Stimulated activated CD8-positive, alpha-beta memory T cell treated with anti-CD3 and anti-CD28 coated beads, Interleukin-12 subunit alpha, Interleukin-12 subunit beta, amount 100 ng/mL, for 1 hour (primary cell): ENCODE measurements around the gene GRIN2A.

Source experiments
- DNase-seq: peaks from one replicate; pipeline ENCODE4 v3.0.0-alpha.2; 2020; ENCODE audit warnings: low read depth

GRIN2A gene

DNA sequence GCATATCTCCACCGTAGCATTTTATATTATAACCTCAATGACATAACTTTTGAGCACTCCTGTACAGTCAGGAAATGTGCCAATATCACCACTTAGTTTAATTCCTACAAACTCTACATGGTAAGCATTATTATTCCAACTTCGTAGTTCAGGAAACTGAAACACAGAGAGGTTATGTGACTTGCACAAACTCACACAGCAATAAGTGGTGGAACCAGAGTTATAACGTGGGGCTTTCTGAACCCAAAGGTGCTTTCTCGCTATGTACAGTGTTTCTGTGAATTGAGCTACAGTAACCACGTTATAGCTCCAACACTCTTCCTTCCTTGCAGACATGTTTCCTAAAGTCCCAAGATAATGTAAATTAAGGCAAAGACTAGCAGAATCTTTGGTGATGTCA lies 330.2 kb downstream of the GRIN2A start:
- DNase-seq: no peak

DNA sequence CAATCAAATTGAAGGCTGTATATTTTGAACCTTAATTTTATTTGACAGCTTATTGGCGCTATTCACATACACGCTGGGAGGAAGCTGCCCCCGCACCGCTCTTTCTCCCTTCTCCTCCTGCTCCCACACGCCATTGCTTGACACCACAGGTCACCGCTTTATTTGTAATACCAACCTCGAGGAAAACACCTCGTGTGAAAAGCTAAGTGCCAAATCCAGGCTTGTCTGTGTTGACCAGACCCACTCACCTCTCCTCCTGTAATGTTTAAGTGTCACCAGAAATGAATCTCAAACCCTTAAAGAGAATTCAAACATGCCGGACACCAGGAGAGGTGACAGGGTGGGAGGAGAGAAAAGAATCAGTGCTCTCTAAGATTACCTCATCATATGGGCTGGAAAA lies 331.4 kb downstream of the GRIN2A start:
- no peak for DNase-seq

GRCh38 chr16:9849697-9850245 lies 332.5 kb downstream of the GRIN2A start:
- DNase-seq: no peak

DNA sequence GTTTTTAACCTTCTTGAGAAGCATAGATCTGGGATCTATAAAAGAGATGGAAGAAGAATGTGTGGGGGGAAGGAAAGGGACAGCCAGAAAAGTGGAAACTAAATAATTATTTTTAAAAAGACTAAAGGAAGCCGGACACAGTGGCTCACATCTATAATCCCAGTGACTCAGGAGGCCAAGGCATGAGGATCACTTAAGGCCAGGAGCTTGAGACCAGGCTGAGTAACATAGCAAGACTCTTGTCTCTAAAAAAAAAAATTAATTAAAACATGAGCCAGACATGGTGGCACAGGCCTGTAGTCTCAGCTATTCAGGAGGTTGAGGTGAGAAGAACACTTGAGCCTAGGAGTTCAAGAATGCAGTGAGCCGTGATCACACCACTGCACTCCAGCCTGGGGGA lies 335.1 kb downstream of the GRIN2A start:
- DNase-seq: no peak

DNA sequence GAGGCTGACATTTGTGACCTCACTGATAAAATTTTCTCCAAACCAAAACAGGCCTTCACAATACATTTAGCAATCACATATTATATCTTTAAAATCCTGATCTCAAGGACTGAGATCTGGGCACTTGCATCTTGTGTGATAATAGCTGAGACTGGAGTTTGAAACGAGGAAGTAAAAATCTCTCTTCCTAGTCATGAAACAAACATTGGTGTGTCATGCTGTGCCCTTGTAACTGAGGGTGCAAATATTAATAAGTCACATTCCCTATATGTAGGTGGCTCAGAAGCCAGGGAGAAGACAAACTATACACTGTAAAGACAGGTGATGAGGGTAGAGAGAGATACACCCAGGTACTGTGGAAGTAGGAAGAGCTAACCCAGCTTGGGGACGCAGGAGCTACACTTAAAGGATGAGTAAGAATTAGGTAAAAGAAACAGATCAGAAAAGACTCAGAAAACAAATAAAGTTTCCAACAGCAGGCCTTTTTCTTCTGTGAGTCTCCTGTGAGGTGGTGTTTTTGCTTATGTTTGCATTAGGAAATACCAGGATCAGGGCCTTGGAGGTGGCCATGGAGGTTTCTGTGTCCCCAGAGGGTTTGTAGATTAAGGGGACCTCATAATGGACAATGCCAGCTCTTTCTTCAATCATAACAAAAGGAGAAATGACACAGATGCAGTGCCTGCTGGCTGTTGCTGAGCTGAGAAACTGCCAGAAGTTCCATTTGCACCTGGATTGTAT lies 335.7 kb downstream of the GRIN2A start:
- DNase-seq: no peak

DNA sequence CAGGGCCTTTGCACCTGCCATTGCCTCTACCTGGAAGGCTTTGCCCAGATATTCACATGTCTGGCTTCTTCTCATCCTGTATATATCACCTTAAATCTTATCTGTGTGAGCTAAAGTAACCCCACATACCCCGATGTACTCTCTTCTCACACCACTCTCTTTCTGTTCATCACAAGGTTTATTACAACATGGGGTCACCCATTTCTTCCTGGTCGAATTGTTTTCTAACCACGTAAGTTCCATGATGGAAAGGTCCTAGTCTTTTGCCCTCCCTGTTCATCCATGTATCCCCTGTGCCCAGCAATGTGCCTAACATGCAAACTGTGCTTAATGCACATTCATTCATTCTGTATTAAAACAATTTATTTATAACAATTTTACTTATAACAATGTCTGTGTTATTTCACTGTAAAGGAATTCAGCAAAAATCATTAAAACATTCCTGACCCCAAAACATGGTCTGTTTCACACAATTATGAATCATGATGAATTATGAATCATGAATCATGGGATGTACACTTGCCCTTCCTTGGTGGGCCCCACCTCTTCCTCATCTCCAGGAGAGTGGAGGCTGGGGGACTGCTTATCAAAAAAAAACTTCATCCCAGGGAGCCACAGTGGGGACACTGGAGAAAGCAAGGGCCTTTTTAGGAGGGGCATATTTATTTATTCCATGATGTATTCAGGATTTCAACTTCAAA lies 336.4 kb downstream of the GRIN2A start:
- no peak for DNase-seq

- DNase-seq: no peak
Observed at GRCh38 chr16:9844361-9844760, 337.9 kb downstream of the GRIN2A start.

DNA sequence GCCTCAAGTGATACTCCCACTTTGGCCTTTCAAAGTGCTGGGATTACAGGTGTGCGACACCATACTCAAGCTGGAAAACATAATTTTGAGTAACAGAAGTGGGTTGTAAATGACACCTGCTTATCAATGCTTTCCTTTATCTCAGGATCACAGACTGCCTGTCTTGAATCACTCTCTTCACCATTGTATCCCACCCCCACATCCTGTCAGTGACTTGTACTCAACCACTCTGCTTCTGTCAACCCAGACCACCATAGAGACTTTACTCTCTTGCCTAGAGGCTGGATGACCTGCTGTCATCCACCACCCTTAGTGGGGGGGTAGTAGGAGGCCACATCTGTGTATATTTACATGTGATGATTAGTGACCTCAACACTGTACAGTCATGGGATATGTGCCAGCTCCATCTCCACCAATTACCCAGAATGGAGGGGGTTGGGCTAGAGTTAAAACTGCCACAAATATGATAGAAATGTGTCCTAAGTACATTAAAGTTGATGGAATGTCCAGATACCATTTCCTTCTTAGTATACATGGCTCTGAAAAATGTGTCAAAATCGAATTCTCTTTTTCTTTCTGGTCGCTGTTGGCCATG lies 338.7 kb downstream of the GRIN2A start:
- DNase-seq: no peak

DNA sequence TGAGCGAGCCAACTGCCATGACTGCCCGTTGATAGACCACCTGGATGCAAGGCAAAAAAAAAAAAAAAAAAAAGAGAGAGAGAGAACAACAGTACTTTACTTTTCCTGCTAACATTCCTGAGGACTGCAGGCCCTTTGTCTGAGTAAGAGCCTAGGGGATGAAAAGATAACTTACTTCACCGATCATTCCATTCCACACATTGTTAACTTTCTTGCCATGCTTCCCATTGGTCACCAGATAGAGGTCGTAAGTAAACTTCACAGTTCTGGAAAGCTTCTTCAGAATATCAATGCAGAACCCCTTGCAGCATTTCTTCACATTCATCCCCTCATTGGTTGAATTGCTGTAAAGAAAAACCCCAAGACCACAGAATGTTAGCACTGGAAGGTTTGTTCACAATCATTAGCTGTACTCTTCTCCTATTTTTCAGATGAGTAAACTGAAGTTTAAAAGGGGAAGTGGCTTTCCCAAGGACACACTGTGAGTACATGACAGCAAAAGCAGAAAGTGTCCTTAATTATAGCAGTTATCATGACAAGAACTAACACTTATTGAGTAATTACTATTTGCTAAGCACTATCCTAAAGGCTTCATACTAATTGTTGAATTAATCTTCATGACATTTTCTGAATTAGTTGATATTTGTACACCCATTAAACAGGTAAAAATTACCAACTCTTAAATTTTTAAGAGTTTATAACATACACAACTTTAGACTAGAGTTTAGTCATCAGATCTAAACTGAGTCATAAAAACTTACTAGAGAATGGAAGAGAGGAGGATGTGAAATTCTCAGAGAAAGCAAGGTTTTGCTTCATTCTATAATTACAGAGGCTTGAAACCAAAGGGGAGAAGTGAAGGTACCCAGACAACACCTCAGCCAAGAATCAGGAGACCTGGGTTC lies 341.2 kb downstream of the GRIN2A start:
- DNase-seq: no peak

GRCh38 chr16:9837481-9837880 lies 344.7 kb downstream of the GRIN2A start:
- DNase-seq: no peak

DNA sequence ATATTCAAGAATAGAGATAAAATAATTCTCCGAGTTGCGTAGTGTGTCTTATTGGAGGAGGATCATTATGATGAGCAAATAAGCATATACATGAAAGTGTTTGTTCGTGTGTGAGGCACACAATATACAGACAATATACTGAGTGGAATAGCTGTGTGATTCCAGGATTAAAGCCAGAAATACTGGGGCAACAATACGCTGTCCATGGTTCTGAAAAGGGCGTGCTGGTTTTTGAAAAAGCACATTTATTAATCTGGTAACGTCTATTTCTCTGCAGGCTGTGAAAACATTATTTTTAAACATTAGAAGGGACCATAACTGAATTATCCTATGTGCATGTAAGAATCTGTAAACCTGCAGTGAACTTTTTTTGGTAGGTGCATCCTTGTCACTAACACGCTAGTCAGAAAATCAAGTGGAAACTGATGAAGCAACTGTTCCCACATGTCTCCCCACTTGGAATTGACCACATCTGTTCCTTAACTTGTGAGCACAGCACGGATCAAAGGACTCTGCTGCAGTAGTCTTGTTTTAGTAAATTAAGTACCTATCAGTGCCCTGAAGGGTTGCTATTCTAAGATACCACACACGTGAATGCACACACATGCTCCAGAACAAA lies 346.0 kb downstream of the GRIN2A start:
- DNase-seq: no peak

DNA sequence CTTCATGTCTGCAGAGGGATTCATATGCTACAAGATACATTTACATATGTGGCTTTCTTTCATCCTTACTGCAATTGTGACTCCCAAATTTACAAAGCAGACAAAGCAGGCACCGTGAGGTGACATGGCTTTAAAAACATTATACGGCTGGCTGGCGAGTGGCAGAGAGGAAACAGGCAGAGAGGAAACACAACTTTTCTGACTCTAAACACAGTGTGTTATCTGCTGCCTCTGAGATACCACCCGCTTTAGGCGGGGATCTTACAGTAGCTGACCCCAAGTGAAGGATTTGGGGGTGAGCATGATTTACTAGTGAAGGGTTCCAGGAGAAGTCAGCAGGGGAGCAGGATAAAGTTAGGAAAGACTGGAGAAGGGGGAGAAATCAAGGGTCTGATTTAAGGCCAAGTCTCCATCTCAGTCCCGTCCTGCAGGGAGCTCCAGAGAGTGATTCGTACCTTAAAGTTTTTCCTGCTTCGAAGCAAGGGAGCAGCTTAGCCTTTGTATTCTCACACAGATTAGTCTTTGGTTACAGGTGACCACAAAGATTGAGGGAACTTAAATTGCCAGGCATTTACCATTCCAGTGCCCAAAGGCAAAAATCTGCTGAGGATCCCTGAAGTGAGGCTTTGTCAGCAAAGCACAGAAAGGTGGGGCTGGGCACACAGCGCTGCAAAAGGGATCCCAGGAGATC lies 355.0 kb downstream of the GRIN2A start:
- no peak for DNase-seq

GRCh38 chr16:9826656-9827055 lies 355.6 kb downstream of the GRIN2A start:
- DNase-seq: no peak

DNA sequence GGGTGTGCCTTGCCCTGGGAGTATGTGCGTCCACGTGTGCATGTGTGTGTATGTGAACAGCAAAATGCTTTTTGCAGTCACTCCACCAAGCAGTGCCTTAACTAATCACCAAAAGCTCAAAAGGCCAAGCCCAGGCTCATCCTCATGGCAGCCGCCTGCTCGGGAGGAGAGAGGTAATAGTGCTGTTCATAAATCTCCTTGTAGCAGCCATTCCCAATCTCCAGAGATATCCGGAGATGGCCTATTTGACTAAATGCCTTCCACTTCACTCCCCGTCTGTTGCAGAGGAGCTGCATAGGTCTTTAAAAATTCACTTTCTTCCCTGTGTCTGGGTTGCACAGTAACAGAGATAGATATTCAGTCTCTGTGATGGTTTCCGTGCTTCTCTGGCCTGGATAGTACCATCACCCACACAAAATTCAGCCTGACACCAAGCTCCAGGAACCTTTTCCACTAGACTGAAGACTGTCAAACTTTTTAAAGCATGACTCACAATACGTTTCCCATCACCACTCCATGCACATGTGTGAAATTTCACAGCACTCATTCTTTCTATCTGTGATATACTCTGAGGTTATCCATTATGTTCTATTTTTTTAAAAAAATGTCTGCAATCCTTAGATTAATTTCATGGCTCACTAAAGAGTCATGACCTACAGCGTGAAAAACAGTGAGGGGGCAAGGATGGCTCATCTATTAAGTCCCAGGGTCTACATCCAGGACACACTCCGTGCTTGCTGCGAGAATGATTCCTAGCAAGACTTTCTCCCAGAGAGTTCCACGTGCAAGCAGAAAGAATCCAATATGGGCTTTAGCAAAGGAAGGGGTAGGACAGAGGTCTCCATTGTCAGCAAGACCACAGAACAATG lies 357.8 kb downstream of the GRIN2A start:
- no peak for DNase-seq

- no peak for DNase-seq
Observed at GRCh38 chr16:9823510-9823909, 358.7 kb downstream of the GRIN2A start.

DNA sequence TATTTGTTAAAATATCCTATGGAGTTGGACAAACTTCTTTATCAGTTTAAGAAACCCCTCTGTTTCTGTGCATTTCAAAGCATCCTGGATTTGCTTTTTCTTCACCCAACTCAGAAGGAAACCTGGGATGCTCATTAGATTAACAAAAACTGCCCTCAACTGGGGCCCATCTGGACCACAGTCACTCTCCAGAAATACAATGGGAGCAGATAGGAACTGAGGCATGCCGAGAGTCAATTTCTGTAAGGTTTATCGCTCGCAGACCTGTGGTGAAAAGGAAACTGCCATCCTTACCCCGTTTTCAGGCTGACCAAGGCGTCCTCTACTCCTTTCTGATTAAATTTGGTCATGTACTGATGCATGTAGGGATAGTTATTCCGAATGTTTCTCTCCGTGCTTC lies 360.3 kb downstream of the GRIN2A start:
- no peak for DNase-seq

DNA sequence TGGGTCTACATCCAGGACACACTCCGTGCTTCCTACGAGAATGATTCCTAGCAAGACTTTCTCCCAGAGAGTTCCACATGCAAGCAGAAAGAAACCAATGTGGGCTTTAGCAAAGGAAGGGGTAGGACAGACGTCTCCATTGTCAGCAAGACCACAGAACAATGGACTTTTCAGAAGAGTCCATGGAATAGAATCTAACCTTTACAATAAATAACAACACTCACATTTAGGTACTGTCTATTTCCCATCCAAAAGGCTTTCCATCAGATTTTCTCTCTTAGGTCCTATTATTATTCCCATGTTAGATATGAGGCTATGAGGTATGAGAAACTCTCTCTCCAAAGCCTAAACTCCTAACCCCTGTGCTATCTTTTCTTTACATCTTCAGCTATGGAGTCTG lies 360.9 kb downstream of the GRIN2A start:
- no peak for DNase-seq

DNA sequence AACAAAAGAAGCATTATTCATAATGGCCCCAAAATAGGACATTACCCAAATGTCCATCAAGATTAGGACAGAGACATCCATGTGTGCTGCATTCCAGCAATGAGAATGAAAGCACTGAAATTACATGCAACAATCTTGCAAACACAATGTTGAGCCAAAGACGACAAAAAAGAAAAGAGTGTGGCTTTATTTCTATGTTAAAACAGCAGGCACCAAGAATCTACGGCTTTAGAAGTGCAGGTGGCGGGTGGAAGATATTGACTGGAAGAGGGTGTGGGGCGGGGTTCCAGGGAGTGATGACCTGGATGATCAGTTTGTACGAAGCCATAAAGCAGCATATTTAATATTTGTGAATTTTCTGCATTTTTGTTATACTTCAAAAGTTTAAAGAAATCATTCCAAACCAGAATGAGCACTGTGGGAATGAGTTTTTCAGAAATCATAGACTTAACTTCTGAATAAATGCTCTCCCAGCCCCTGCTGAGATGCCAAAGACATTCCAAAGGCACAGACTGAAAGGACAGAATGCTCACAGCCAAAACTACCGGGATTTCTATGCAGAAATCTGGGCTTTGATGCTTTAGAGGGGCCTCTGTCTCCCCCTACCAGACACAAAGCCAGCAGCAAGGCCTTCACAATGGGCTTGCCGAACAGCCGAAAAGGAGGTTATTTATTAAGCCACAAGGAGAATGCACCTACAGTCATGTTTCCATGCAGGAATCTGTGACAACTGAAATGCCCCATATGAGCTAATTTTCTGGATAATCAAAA lies 361.6 kb downstream of the GRIN2A start:
- no peak for DNase-seq

DNA sequence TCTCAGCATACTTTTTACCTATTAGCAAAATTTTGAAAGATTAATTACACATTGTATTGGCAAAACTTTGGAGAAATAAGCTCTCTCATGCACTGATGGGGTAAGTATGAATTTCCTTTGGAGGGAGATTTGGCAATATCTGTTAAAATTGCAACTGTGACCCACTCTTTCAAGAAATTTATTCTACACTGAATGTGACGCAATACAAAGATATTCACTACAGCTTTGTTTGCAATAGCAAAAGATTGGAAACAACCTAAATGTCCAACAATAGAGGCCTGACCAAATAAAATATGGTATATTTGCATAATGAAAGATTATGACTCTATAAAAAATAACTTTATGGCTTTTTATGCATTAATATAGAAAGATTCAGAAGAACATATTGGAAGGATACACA lies 363.5 kb downstream of the GRIN2A start:
- no peak for DNase-seq
